ENCODE results near the gene RAP1GAP2. TPM values are rescaled to one million over a fixed set of nuclear protein-coding genes. Genes with fewer than 3 reads are reported as not detected.
"Not testable (repeated sequence)": the region's sequence is repeated elsewhere in the genome, so short reads cannot be mapped to it uniquely, and the experiment has no call there.

RAP1GAP2 gene
- total RNA-seq, 1 donor from 2014 or later = 3.8 TPM

- H3K27me3 Mint-ChIP-seq (ENCODE audit: insufficient read depth, low read depth) = peaks cover 6% of the 10 kb centered on the region
Measured at GRCh38 chr17:2885733-2886132, 89.5 kb downstream of the RAP1GAP2 start.

GRCh38 chr17:2888326-2888725, 92.1 kb downstream of the RAP1GAP2 start:
- no peak overlapping the region for H3K4me3 ChIP-seq
- Mint-ChIP-seq H3K4me1 (peaks cover 12% of the 10 kb centered on the region), H3K9me3 (no peaks in the 10 kb centered on the region), H3K27me3 (ENCODE audit: insufficient read depth, low read depth) (peaks cover 7% of the 10 kb centered on the region), H3K4me3 (no peak overlapping the region), H3K36me3 (no peaks in the 10 kb centered on the region), H3K27ac (no peak overlapping the region)
- H3F3A ChIP-seq (ENCODE audit: low read depth) = peaks cover 10% of the 10 kb centered on the region
- no peaks in the 10 kb centered on the region for H3K9me3 ChIP-seq (ENCODE audit: low read depth)
- H3K27me3 ChIP-seq = no peaks in the 10 kb centered on the region
- TF ChIP-seq EZH2 (IDR thresholded peaks at IDR 0.05) = no peak
- H2AFZ ChIP-seq (replicated peaks) = no peak overlapping the region
- H3K79me2 ChIP-seq (ENCODE audit: low read depth) = no peaks in the 10 kb centered on the region
- no peak for DNase-seq (ENCODE audit: low spot score)
- H3K4me2 ChIP-seq = no peak overlapping the region
- no peak overlapping the region for H3K9ac ChIP-seq
- H3K27ac ChIP-seq = no peak overlapping the region
- H3K36me3 ChIP-seq = no peaks in the 10 kb centered on the region
- H4K20me1 ChIP-seq (ENCODE audit: low read depth) = no peaks in the 10 kb centered on the region
- peaks cover 10% of the 10 kb centered on the region for H3K4me1 ChIP-seq

More at GRCh38 chr17:2885733-2886132, 89.5 kb downstream of the RAP1GAP2 start:
- H3K79me2 ChIP-seq (ENCODE audit: low read depth) = no peaks in the 10 kb centered on the region
- H3K27ac ChIP-seq = no peak overlapping the region
- no peaks in the 10 kb centered on the region for H3K36me3 ChIP-seq
- H3K4me1 Mint-ChIP-seq = peaks cover 14% of the 10 kb centered on the region
- H3K36me3 Mint-ChIP-seq = no peaks in the 10 kb centered on the region
- no peak for TF ChIP-seq CTCF (IDR thresholded peaks at IDR 0.05)
- no peak for TF ChIP-seq EZH2 (IDR thresholded peaks at IDR 0.05)
- no peak for TF ChIP-seq EZH2phosphoT487 (IDR thresholded peaks at IDR 0.05)
- no peak overlapping the region for H3K27ac Mint-ChIP-seq
- no peak overlapping the region for H2AFZ ChIP-seq (replicated peaks)
- DNase-seq (ENCODE audit: low spot score) = no peak
- no peaks in the 10 kb centered on the region for H3K27me3 ChIP-seq
- peaks cover 10% of the 10 kb centered on the region for H3K4me1 ChIP-seq
- H3K9me3 Mint-ChIP-seq = peaks cover 2% of the 10 kb centered on the region
- no peak overlapping the region for H3K4me2 ChIP-seq
- H4K20me1 ChIP-seq (ENCODE audit: low read depth) = no peaks in the 10 kb centered on the region
- no peak overlapping the region for H3K9ac ChIP-seq
- no peak overlapping the region for H3K4me3 ChIP-seq
- no peaks in the 10 kb centered on the region for H3K9me3 ChIP-seq (ENCODE audit: low read depth)
- H3K4me3 Mint-ChIP-seq = no peak overlapping the region
- H3F3A ChIP-seq (ENCODE audit: low read depth) = peaks cover 10% of the 10 kb centered on the region

GRCh38 chr17:2889256-2889655, 93.0 kb downstream of the RAP1GAP2 start:
- Mint-ChIP-seq H3K36me3 (no peaks in the 10 kb centered on the region), H3K27ac (no peak overlapping the region), H3K27me3 (ENCODE audit: insufficient read depth, low read depth) (peaks cover 7% of the 10 kb centered on the region), H3K4me3 (no peak overlapping the region), H3K9me3 (no peaks in the 10 kb centered on the region), H3K4me1 (peaks cover 6% of the 10 kb centered on the region)
- H2AFZ ChIP-seq (replicated peaks) = no peak overlapping the region
- no peaks in the 10 kb centered on the region for H3K9me3 ChIP-seq (ENCODE audit: low read depth)
- peaks cover 10% of the 10 kb centered on the region for H3K4me1 ChIP-seq
- H3K36me3 ChIP-seq = no peaks in the 10 kb centered on the region
- no peaks in the 10 kb centered on the region for H3K79me2 ChIP-seq (ENCODE audit: low read depth)
- no peak for DNase-seq (ENCODE audit: low spot score)
- H3K4me2 ChIP-seq = no peak overlapping the region
- no peak overlapping the region for H3K4me3 ChIP-seq
- H3K9ac ChIP-seq = no peak overlapping the region
- H3K27ac ChIP-seq = no peak overlapping the region
- peaks cover 10% of the 10 kb centered on the region for H3F3A ChIP-seq (ENCODE audit: low read depth)
- H4K20me1 ChIP-seq (ENCODE audit: low read depth) = no peaks in the 10 kb centered on the region
- H3K27me3 ChIP-seq = no peaks in the 10 kb centered on the region
- TF ChIP-seq EZH2 (IDR thresholded peaks at IDR 0.05) (no peak), CTCF (IDR thresholded peaks at IDR 0.05) (no peak), EZH2phosphoT487 (IDR thresholded peaks at IDR 0.05) (no peak)

GRCh38 chr17:2890778-2891177, 94.5 kb downstream of the RAP1GAP2 start:
- not testable (repeated sequence) for H3K4me1 ChIP-seq; H3K4me1 Mint-ChIP-seq; H3F3A ChIP-seq (ENCODE audit: low read depth); H3K27me3 ChIP-seq; H3K4me3 ChIP-seq; H3K27ac Mint-ChIP-seq; H4K20me1 ChIP-seq (ENCODE audit: low read depth); H3K9ac ChIP-seq; H3K9me3 Mint-ChIP-seq; H3K4me2 ChIP-seq; H3K36me3 Mint-ChIP-seq; DNase-seq (ENCODE audit: low spot score); H2AFZ ChIP-seq (replicated peaks); H3K4me3 Mint-ChIP-seq; H3K36me3 ChIP-seq; H3K27ac ChIP-seq; H3K79me2 ChIP-seq (ENCODE audit: low read depth); H3K27me3 Mint-ChIP-seq (ENCODE audit: insufficient read depth, low read depth); H3K9me3 ChIP-seq (ENCODE audit: low read depth)

Measured in neural progenitor cell (in vitro differentiated cells).